Neural progenitor cell (in vitro differentiated cells): Measurements from ENCODE around the gene GOLGB1. TPM values are rescaled to one million over a fixed set of nuclear protein-coding genes. Genes with fewer than 3 reads are reported as not detected.

Experiments used
- DNase-seq: peaks from one replicate; pipeline ENCODE4 v3.0.0-alpha.2; 2016; ENCODE audit warnings: low spot score
- H2AFZ ChIP-seq: fragments of 200-600 bp; sonication (generic); replicated peaks from 2 replicates; pipeline ENCODE4 v1.6.1; 2016; ENCODE audit warnings: antibody characterized with exemption
- H3F3A ChIP-seq: fragments of 200-600 bp; sonication (generic); 2 replicates; pipeline ENCODE4 v1.6.1; 2016; ENCODE audit warnings: antibody characterized with exemption, low read depth
- H3K27ac ChIP-seq: fragments of 200-600 bp; sonication (generic); 2 replicates; pipeline ENCODE4 v1.5.1; 2016; ENCODE audit warnings: mild to moderate bottlenecking
- H3K27me3 ChIP-seq: fragments of 200-600 bp; sonication (generic); 2 replicates; pipeline ENCODE4 v1.6.1; 2016; ENCODE audit warnings: mild to moderate bottlenecking, moderate library complexity
- H3K36me3 ChIP-seq: fragments of 200-600 bp; sonication (generic); 2 replicates; pipeline ENCODE4 v1.5.1; 2016
- H3K4me1 ChIP-seq: fragments of 200-600 bp; sonication (generic); 2 replicates; pipeline ENCODE4 v1.6.1; 2016; ENCODE audit warnings: mixed run types
- H3K4me2 ChIP-seq: fragments of 200-600 bp; sonication (generic); 2 replicates; pipeline ENCODE4 v1.6.1; 2016
- H3K4me3 ChIP-seq: fragments of 200-600 bp; sonication (generic); 2 replicates; pipeline ENCODE4 v1.5.1; 2016
- H3K79me2 ChIP-seq: fragments of 200-600 bp; sonication (generic); 2 replicates; pipeline ENCODE4 v1.6.1; 2016; ENCODE audit warnings: low read depth
- H3K9ac ChIP-seq: fragments of 200-600 bp; sonication (generic); 2 replicates; pipeline ENCODE4 v1.6.1; 2016
- H3K9me3 ChIP-seq: fragments of 200-600 bp; sonication (generic); 2 replicates; pipeline ENCODE4 v1.5.1; 2016; ENCODE audit warnings: low read depth
- H4K20me1 ChIP-seq: fragments of 200-600 bp; sonication (generic); 2 replicates; pipeline ENCODE4 v1.6.1; 2016; ENCODE audit warnings: low read depth
- H3K27ac Mint-ChIP-seq: 3 replicates; pipeline ENCODE4 v1.8.0; 2021; ENCODE audit warnings: mixed read lengths
- H3K27me3 Mint-ChIP-seq: 2 replicates; pipeline ENCODE4 v1.8.0; 2022; ENCODE audit warnings: low read depth, mild to moderate bottlenecking, inconsistent platforms, moderate library complexity, mixed read lengths; ENCODE audit not compliant: insufficient read depth
- H3K36me3 Mint-ChIP-seq: 3 replicates; pipeline ENCODE4 v1.8.0; 2021; ENCODE audit warnings: mixed read lengths
- H3K4me1 Mint-ChIP-seq: 3 replicates; pipeline ENCODE4 v1.8.0; 2021; ENCODE audit warnings: mixed read lengths
- H3K4me3 Mint-ChIP-seq: 3 replicates; pipeline ENCODE4 v1.8.0; 2021; ENCODE audit warnings: mild to moderate bottlenecking, moderate library complexity, mixed read lengths
- H3K9me3 Mint-ChIP-seq: 3 replicates; pipeline ENCODE4 v1.8.0; 2020; ENCODE audit warnings: mixed read lengths
- EZH2 ChIP-seq: fragments of 200-600 bp; sonication (generic); IDR thresholded peaks from 2 replicates; pipeline ENCODE4 v1.6.1; 2017; ENCODE audit warnings: antibody characterized with exemption, mild to moderate bottlenecking, moderate library complexity
- EZH2phosphoT487 ChIP-seq: fragments of 200-600 bp; sonication (generic); IDR thresholded peaks from 2 replicates; pipeline ENCODE4 v1.6.1; 2017; ENCODE audit warnings: antibody characterized with exemption
- total RNA-seq: library from RNA; depleted of rRNA; stranded (reverse); fragments of >200 nt; gene quantifications from 2 replicates; pipeline ENCODE4 v1.2.3, GENCODE V29; 2015; ENCODE audit warnings: low replicate concordance
- TF ChIP-seq, protein P1 (sequence below): fragments of 200-600 bp; sonication (generic); IDR thresholded peaks from 2 replicates; pipeline ENCODE4 v1.5.1; 2017; ENCODE audit warnings: antibody characterized with exemption, mild to moderate bottlenecking

Gene GOLGB1
- total RNA-seq, 1 donor from 2014 or later, result 52.5 TPM

DNA sequence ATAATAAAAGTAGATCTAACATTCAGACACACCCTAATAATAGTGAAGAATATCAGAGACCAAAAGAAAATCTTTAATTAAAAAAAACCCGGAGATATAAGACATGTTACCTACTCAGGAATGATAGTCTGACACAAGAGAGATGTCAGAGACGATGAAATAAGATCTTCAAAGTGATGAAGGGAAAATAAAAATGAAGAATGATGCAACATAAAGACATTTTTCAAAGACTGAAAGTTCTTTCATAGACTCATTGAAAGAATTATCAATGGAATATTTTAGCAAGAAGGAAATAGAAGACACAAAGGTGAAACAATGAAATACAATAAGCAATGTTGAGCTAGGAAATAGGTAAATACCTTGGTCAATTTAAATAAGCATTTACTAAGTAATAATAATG lies 108.4 kb downstream of the GOLGB1 start:
- Histone ChIP-seq H2AFZ (no peak overlapping the region), H3F3A (no peaks in the 10 kb centered on the region), H3K27ac (no peak overlapping the region), H3K9me3 (no peaks in the 10 kb centered on the region), H3K27me3 (no peaks in the 10 kb centered on the region), H3K79me2 (no peaks in the 10 kb centered on the region), H3K4me1 (no peaks in the 10 kb centered on the region), H3K36me3 (no peaks in the 10 kb centered on the region), H3K9ac (no peak overlapping the region), H4K20me1 (no peaks in the 10 kb centered on the region), H3K4me2 (no peak overlapping the region), H3K4me3 (no peak overlapping the region)
- Mint-ChIP-seq H3K27ac (no peak overlapping the region), H3K9me3 (no peaks in the 10 kb centered on the region), H3K4me3 (no peak overlapping the region), H3K36me3 (no peaks in the 10 kb centered on the region), H3K27me3 (no peaks in the 10 kb centered on the region), H3K4me1 (no peaks in the 10 kb centered on the region)
- no peak for TF ChIP-seq EZH2phosphoT487
- TF ChIP-seq EZH2, result no peak
- TF ChIP-seq, protein P1, sequence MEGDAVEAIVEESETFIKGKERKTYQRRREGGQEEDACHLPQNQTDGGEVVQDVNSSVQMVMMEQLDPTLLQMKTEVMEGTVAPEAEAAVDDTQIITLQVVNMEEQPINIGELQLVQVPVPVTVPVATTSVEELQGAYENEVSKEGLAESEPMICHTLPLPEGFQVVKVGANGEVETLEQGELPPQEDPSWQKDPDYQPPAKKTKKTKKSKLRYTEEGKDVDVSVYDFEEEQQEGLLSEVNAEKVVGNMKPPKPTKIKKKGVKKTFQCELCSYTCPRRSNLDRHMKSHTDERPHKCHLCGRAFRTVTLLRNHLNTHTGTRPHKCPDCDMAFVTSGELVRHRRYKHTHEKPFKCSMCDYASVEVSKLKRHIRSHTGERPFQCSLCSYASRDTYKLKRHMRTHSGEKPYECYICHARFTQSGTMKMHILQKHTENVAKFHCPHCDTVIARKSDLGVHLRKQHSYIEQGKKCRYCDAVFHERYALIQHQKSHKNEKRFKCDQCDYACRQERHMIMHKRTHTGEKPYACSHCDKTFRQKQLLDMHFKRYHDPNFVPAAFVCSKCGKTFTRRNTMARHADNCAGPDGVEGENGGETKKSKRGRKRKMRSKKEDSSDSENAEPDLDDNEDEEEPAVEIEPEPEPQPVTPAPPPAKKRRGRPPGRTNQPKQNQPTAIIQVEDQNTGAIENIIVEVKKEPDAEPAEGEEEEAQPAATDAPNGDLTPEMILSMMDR, result no peak
- DNase-seq, result no peak

DNA sequence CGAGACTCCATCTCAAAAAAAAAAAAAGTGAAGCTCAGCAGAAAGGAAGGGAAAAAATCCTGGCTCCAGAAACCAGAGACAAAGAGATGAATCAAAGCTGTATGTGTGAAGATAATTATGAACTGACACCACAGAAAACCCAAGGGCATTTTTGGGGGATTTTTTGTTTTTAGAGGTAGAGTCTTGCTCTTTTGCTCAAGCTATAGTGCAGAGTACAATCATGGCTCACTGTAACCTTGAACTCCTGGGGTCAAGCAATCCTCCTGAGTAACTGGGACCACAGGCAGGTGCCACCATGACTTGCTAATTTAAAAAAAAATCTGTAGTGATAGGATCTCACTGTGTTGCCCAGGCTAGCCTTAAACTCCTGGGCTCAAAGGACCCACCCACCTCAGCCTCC lies 111.6 kb downstream of the GOLGB1 start:
- Mint-ChIP-seq H3K9me3 (no peaks in the 10 kb centered on the region), H3K4me1 (no peaks in the 10 kb centered on the region), H3K36me3 (no peaks in the 10 kb centered on the region), H3K27me3 (peaks cover 4% of the 10 kb centered on the region), H3K27ac (no peak overlapping the region), H3K4me3 (no peak overlapping the region)
- Histone ChIP-seq H2AFZ (no peak overlapping the region), H3K4me1 (no peaks in the 10 kb centered on the region), H3K4me2 (no peak overlapping the region), H3K27me3 (no peaks in the 10 kb centered on the region), H3F3A (no peaks in the 10 kb centered on the region), H3K4me3 (no peak overlapping the region), H3K79me2 (no peaks in the 10 kb centered on the region), H3K27ac (no peak overlapping the region), H3K9ac (no peak overlapping the region), H3K9me3 (no peaks in the 10 kb centered on the region), H3K36me3 (no peaks in the 10 kb centered on the region), H4K20me1 (no peaks in the 10 kb centered on the region)
- TF ChIP-seq EZH2phosphoT487, result no peak
- TF ChIP-seq EZH2, result no peak
- TF ChIP-seq, protein P1, result no peak
- no peak for DNase-seq

DNA sequence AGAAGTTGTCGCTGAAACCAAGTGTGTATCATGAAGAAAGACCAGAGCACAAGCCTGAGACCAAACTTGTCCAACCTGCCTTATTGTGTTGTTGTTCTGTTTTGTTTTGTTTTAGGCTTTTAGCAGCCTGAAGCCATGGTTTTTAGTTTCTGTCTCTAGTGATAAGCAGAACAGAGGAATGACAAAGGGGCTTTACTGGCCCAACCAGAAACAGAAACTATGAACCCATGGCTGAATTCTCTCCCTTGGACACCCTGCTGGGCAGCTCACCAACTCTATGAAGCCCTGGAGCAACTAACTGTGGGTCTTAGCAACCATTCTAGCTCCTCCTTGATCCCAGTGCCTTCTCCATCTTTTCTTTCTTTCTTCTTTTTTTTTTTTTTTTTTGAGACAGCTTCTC lies 119.2 kb downstream of the GOLGB1 start:
- Histone ChIP-seq H3K9ac (no peak overlapping the region), H4K20me1 (no peaks in the 10 kb centered on the region), H3K27ac (no peak overlapping the region), H3K4me1 (peaks cover 7% of the 10 kb centered on the region), H3K4me2 (no peak overlapping the region), H3K4me3 (no peak overlapping the region), H2AFZ (peak overlapping the region; percentile 6), H3K36me3 (no peaks in the 10 kb centered on the region), H3K79me2 (no peaks in the 10 kb centered on the region), H3K9me3 (no peaks in the 10 kb centered on the region), H3F3A (no peaks in the 10 kb centered on the region), H3K27me3 (no peaks in the 10 kb centered on the region)
- H3K36me3 Mint-ChIP-seq, result no peaks in the 10 kb centered on the region
- no peaks in the 10 kb centered on the region for H3K4me1 Mint-ChIP-seq
- TF ChIP-seq, protein P1, result no peak
- TF ChIP-seq EZH2, result no peak
- TF ChIP-seq EZH2phosphoT487, result no peak
- no peaks in the 10 kb centered on the region for H3K9me3 Mint-ChIP-seq
- no peak overlapping the region for H3K27ac Mint-ChIP-seq
- H3K27me3 Mint-ChIP-seq, result peaks cover 4% of the 10 kb centered on the region
- DNase-seq, result no peak
- no peak overlapping the region for H3K4me3 Mint-ChIP-seq

DNA sequence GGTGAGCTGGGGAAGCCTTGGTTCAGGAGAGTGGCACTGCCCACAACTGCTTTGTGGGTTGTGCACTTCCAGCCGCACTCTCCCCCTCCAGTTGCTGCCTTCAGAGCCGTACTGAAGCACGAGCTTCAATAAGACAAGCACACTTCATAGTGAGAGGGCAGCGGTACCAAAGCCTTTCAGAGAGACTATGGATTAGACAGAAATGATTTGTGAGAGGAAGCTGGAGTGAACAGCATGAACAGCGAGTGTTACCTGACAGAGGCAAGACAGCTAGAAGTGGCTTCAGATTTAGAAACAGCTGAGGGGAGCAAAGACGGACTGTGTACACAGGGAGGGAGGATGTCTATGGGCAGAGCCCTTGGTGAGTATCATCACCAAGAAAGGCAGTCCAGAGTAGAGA lies 119.9 kb downstream of the GOLGB1 start:
- no peak overlapping the region for H3K27ac ChIP-seq
- H3K36me3 ChIP-seq, result no peaks in the 10 kb centered on the region
- TF ChIP-seq EZH2phosphoT487 (no peak), EZH2 (no peak)
- TF ChIP-seq, protein P1, result no peak
- H2AFZ ChIP-seq, result peak overlapping the region; percentile 6
- DNase-seq, result no peak
- H3K9me3 ChIP-seq, result no peaks in the 10 kb centered on the region
- H3K9me3 Mint-ChIP-seq, result no peaks in the 10 kb centered on the region
- no peaks in the 10 kb centered on the region for H4K20me1 ChIP-seq
- H3K4me1 Mint-ChIP-seq, result no peaks in the 10 kb centered on the region
- H3K27me3 ChIP-seq, result no peaks in the 10 kb centered on the region
- no peak overlapping the region for H3K4me3 ChIP-seq
- no peak overlapping the region for H3K9ac ChIP-seq
- peaks cover 4% of the 10 kb centered on the region for H3K27me3 Mint-ChIP-seq
- H3K4me1 ChIP-seq, result peaks cover 7% of the 10 kb centered on the region
- no peak overlapping the region for H3K4me2 ChIP-seq
- H3K36me3 Mint-ChIP-seq, result no peaks in the 10 kb centered on the region
- H3K27ac Mint-ChIP-seq, result no peak overlapping the region
- H3K4me3 Mint-ChIP-seq, result no peak overlapping the region
- no peaks in the 10 kb centered on the region for H3K79me2 ChIP-seq
- no peaks in the 10 kb centered on the region for H3F3A ChIP-seq
